H9 (cell line): ENCODE measurements around the gene LYRM1. TPM values are rescaled to one million over a fixed set of nuclear protein-coding genes. Genes with fewer than 3 reads are reported as not detected.

Experiments used
- DNase-seq: peaks from one replicate; pipeline ENCODE4 v3.0.0-alpha.2; 2017
- H2AFZ ChIP-seq: one replicate; pipeline ENCODE4 v1.6.1; 2013; ENCODE audit warnings: mild to moderate bottlenecking, low read length, control low read depth, moderate library complexity
- H2AK5ac ChIP-seq: 2 replicates; pipeline ENCODE4 v1.6.1; 2013; ENCODE audit warnings: low read length, control low read depth, mixed read lengths; ENCODE audit not compliant: insufficient read length
- H2BK120ac ChIP-seq: one replicate; pipeline ENCODE4 v1.6.1; 2013; ENCODE audit warnings: low read depth, mild to moderate bottlenecking, low read length, control low read depth, inconsistent platforms; ENCODE audit not compliant: poor library complexity, severe bottlenecking
- H2BK12ac ChIP-seq: 2 replicates; pipeline ENCODE4 v1.6.1; 2013; ENCODE audit warnings: low read length, control low read depth, mixed read lengths, low read depth; ENCODE audit not compliant: insufficient read length
- H2BK15ac ChIP-seq: 2 replicates; pipeline ENCODE4 v1.6.1; 2013; ENCODE audit warnings: low read depth, low read length, control low read depth
- H2BK20ac ChIP-seq: one replicate; pipeline ENCODE4 v1.6.1; 2013; ENCODE audit warnings: low read depth, mild to moderate bottlenecking, low read length, control low read depth, inconsistent platforms; ENCODE audit not compliant: poor library complexity, severe bottlenecking
- H2BK5ac ChIP-seq: 2 replicates; pipeline ENCODE4 v1.6.1; 2013; ENCODE audit warnings: low read length, control low read depth, mixed read lengths; ENCODE audit not compliant: insufficient read length
- H3K14ac ChIP-seq: 2 replicates; pipeline ENCODE4 v1.6.1; 2013; ENCODE audit warnings: low read length, control low read depth; ENCODE audit not compliant: insufficient read depth
- H3K18ac ChIP-seq: 2 replicates; pipeline ENCODE4 v1.6.1; 2013; ENCODE audit warnings: low read depth, mild to moderate bottlenecking, mixed read lengths, low read length, control low read depth; ENCODE audit not compliant: insufficient read length
- H3K23ac ChIP-seq: 2 replicates; pipeline ENCODE4 v1.6.1; 2013; ENCODE audit warnings: low read length, control low read depth, mixed read lengths, low read depth; ENCODE audit not compliant: insufficient read length
- H3K23me2 ChIP-seq: 2 replicates; pipeline ENCODE4 v1.6.1; 2013; ENCODE audit warnings: low read depth, mild to moderate bottlenecking, mixed read lengths, low read length, control low read depth; ENCODE audit not compliant: insufficient read length, poor library complexity, severe bottlenecking
- H3K27ac ChIP-seq: 2 replicates; pipeline ENCODE4 v1.5.1; 2013; ENCODE audit warnings: low read length, control low read depth, mixed read lengths, low read depth; ENCODE audit not compliant: insufficient read length
- H3K27me3 ChIP-seq: 2 replicates; pipeline ENCODE4 v1.6.1; 2013; ENCODE audit warnings: low read length, control low read depth, inconsistent platforms; ENCODE audit not compliant: insufficient read depth
- H3K4ac ChIP-seq: 2 replicates; pipeline ENCODE4 v1.6.1; 2013; ENCODE audit warnings: low read depth, mild to moderate bottlenecking, control low read depth, inconsistent platforms, low read length, moderate library complexity
- H3K4me1 ChIP-seq: 2 replicates; pipeline ENCODE4 v1.6.1; 2013; ENCODE audit warnings: low read length, control low read depth, inconsistent platforms; ENCODE audit not compliant: insufficient read depth
- H3K4me2 ChIP-seq: 2 replicates; pipeline ENCODE4 v1.6.1; 2013; ENCODE audit warnings: low read length, control low read depth, mixed read lengths; ENCODE audit not compliant: insufficient read length, insufficient read depth
- H3K56ac ChIP-seq: 2 replicates; pipeline ENCODE4 v1.6.1; 2013; ENCODE audit warnings: low read depth, mild to moderate bottlenecking, mixed read lengths, low read length, control low read depth; ENCODE audit not compliant: insufficient read length
- H3K79me1 ChIP-seq: 2 replicates; pipeline ENCODE4 v1.6.1; 2013; ENCODE audit warnings: low read depth, mild to moderate bottlenecking, moderate library complexity, low read length, control low read depth, inconsistent platforms; ENCODE audit not compliant: insufficient read depth, poor library complexity, severe bottlenecking
- H3K79me2 ChIP-seq: 2 replicates; pipeline ENCODE4 v1.6.1; 2013; ENCODE audit warnings: low read length, control low read depth, inconsistent platforms; ENCODE audit not compliant: insufficient read depth
- H3K9ac ChIP-seq: 2 replicates; pipeline ENCODE4 v1.6.1; 2013; ENCODE audit warnings: low read length, control low read depth, mixed read lengths; ENCODE audit not compliant: insufficient read length; ENCODE audit errors: extremely low read depth
- H3K9me3 ChIP-seq: one replicate; pipeline ENCODE4 v1.6.1; 2013; ENCODE audit warnings: low read depth, low read length, inconsistent platforms; ENCODE audit not compliant: control insufficient read depth
- H3T11ph ChIP-seq: one replicate; pipeline ENCODE4 v1.6.1; 2013; ENCODE audit warnings: mild to moderate bottlenecking, low read length, control low read depth, inconsistent platforms
- H4K20me1 ChIP-seq: one replicate; pipeline ENCODE4 v1.6.1; 2013; ENCODE audit not compliant: control insufficient read depth, insufficient read length, insufficient read depth
- H4K5ac ChIP-seq: 2 replicates; pipeline ENCODE4 v1.6.1; 2013; ENCODE audit warnings: low read depth, mild to moderate bottlenecking, mixed read lengths, low read length, control low read depth; ENCODE audit not compliant: insufficient read length
- H4K8ac ChIP-seq: replicated peaks from 2 replicates; pipeline ENCODE4 v1.6.1; 2013; ENCODE audit warnings: low read length, control low read depth, mixed read lengths, low read depth; ENCODE audit not compliant: insufficient read length
- H4K91ac ChIP-seq: 2 replicates; pipeline ENCODE4 v1.6.1; 2013; ENCODE audit warnings: low read depth, mild to moderate bottlenecking, moderate library complexity, mixed read lengths, low read length, control low read depth; ENCODE audit not compliant: insufficient read length
- H3K27ac Mint-ChIP-seq, 3 experiments: 2 replicates in 2 of 3; 3 replicates in 1 of 3; pipeline ENCODE4 v1.8.0; 2020 to 2021; ENCODE audit warnings: mixed read lengths in 3 of 3, mild to moderate bottlenecking in 1 of 3, moderate library complexity in 1 of 3
- H3K27me3 Mint-ChIP-seq: 2 replicates; pipeline ENCODE4 v1.8.0; 2021; ENCODE audit warnings: low read depth, mild to moderate bottlenecking, moderate library complexity, mixed read lengths
- H3K36me3 Mint-ChIP-seq, 3 experiments: 2 replicates in 2 of 3; 3 replicates in 1 of 3; pipeline ENCODE4 v1.8.0; 2020 to 2021; ENCODE audit warnings: low read depth in 3 of 3, mixed read lengths in 3 of 3; ENCODE audit not compliant: insufficient read depth in 1 of 3
- H3K4me1 Mint-ChIP-seq, 2 experiments: 2 replicates each; pipeline ENCODE4 v1.8.0; 2020; ENCODE audit warnings: mixed read lengths in 2 of 2
- H3K4me3 Mint-ChIP-seq, 2 experiments: 2 replicates in 1 of 2; 3 replicates in 1 of 2; pipeline ENCODE4 v1.8.0; 2020 to 2021; ENCODE audit warnings: mild to moderate bottlenecking in 2 of 2, mixed read lengths in 2 of 2, moderate library complexity in 1 of 2
- H3K9me3 Mint-ChIP-seq, 2 experiments: 2 replicates in 1 of 2; 3 replicates in 1 of 2; pipeline ENCODE4 v1.8.0; 2020; ENCODE audit warnings: mild to moderate bottlenecking in 2 of 2, mixed read lengths in 2 of 2, moderate library complexity in 1 of 2
- CTCF ChIP-seq: fragments of 200-600 bp; sonication (generic); conservative IDR thresholded peaks from 3 replicates; pipeline ENCODE4 v1.8.0; 2021; ENCODE audit warnings: antibody characterized with exemption, mild to moderate bottlenecking
- WGBS: extraction: QIAGEN DNeasy Blood & Tissue Kit; methylation state at CpG from one replicate; pipeline ENCODE4 v1.1.7; 2013; ENCODE audit warnings: missing lambda C conversion rate, low lambda C conversion rate, mixed read lengths; ENCODE audit not compliant: insufficient read length; ENCODE audit errors: extremely low coverage; 5-methylcytosine and 5-hydroxymethylcytosine counted together
- total RNA-seq: library from RNA; stranded (reverse); gene quantifications from 2 replicates; pipeline ENCODE4 v1.2.1, GENCODE V29; 2021

LYRM1 gene
- total RNA-seq, 1 experiment from 2014 or later = 9.6 TPM

- Histone ChIP-seq H2BK12ac (no peak overlapping the region), H3K4ac (no peak overlapping the region), H3K9me3 (no peaks in the 10 kb centered on the region), H3K18ac (no peak overlapping the region), H2BK5ac (no peak overlapping the region), H2AFZ (no peak overlapping the region), H3T11ph (no peak overlapping the region), H3K23ac (no peak overlapping the region), H3K79me1 (no peaks in the 10 kb centered on the region), H3K9ac (no peak overlapping the region), H4K5ac (no peak overlapping the region), H2BK15ac (no peak overlapping the region), H2BK20ac (no peak overlapping the region), H4K91ac (no peak overlapping the region), H3K4me2 (no peak overlapping the region), H2BK120ac (no peak overlapping the region), H4K8ac (no peak overlapping the region), H3K79me2 (no peaks in the 10 kb centered on the region), H3K56ac (no peak overlapping the region), H4K20me1 (no peaks in the 10 kb centered on the region), H2AK5ac (no peak overlapping the region), H3K23me2 (no peaks in the 10 kb centered on the region), H3K14ac (no peak overlapping the region), H3K27ac (no peak overlapping the region), H3K4me1 (no peaks in the 10 kb centered on the region), H3K27me3 (no peaks in the 10 kb centered on the region)
- no peaks in the 10 kb centered on the region for H3K9me3 Mint-ChIP-seq
- DNase-seq = no peak
- H3K4me3 Mint-ChIP-seq = no peak overlapping the region
- H3K4me1 Mint-ChIP-seq = peaks cover 7% of the 10 kb centered on the region in 2 experiments
- H3K27me3 Mint-ChIP-seq = no peaks in the 10 kb centered on the region
- no peak for TF ChIP-seq CTCF
- WGBS = no CpG with 5 or more reads among the region's 1 CpG
- H3K36me3 Mint-ChIP-seq = peaks cover 3 to 7% (median 6%) of the 10 kb centered on the region in 3 experiments; a peak in 3 of 7 replicates
- H3K27ac Mint-ChIP-seq = no peak overlapping the region; a peak in 1 of 7 replicates
Measured at GRCh38 chr16:20911361-20911760, 10.8 kb downstream of the LYRM1 start.
